ENCODE results near the gene VTA1.
"Not testable (repeated sequence)": the region's sequence is repeated elsewhere in the genome, so short reads cannot be mapped to it uniquely, and the experiment has no call there.

Gene VTA1

GRCh38 chr6:142146828-142147662 lies at the start of gene VTA1, which contains the start of gene NMBR:
VTA1 (plus strand) TSS chr6:142147263; CDS start chr6:142147288, 25 bp downstream.
NMBR (minus strand) TSS chr6:142147122; CDS start chr6:142088658, 58,464 bp downstream.
- in situ Hi-C loops (cut with MboI; ENCODE audit: low sequenced_read_pairs), result no loop called here

GRCh38 chr6:142104820-142105219 lies 42.2 kb upstream of the VTA1 start:
- in situ Hi-C loops (cut with MboI; ENCODE audit: low sequenced_read_pairs), result not testable (repeated sequence)

DNA sequence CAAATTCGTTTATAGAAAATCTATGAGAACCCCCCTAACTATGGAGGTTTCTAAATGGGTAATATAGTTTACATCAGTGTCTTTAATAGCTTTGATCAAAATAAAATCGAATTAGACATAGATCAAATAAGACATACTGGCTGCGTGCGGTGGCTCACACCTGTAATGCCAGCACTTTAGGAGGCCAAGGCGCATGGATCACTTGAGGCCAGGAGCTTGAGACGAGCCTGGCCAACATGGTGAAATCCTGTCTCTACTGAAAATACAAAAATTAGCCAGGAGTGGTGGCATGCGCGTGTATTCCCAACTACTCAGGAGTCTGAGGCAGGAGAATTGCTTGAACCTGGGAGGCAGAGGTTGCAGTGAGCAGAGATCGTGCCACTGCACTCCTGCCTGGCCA lies 36.2 kb upstream of the VTA1 start:
- in situ Hi-C loops (cut with MboI; ENCODE audit: low sequenced_read_pairs), result not testable (repeated sequence)

DNA sequence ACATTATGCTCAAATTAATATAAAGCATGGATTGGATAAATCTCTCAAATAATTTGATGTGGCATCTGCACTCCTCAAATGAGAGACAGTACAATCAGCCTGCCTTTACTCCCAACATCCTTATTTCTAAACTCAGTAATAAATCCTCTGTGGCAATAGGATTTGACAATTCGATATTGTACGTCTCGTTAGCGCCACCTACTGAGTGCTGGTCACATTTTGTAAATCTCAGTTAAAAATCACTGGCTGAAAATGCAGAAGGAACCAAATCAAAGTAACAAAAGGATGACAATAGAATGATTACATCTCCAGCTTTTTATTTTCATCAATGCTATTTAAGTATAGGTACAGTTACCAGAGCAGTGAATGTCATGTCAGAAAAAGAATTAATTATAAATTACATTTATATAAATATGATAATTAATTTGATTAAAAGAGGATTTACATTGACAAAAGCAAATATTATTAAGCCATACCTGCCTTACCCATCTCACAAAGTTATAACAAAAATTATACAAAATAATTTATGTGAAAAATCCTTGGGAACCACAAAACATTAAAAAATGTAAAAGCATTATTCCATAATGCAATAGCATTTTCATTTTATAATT lies 34.5 kb upstream of the VTA1 start:
- in situ Hi-C loops (cut with MboI; ENCODE audit: low sequenced_read_pairs), result no loop called here

DNA sequence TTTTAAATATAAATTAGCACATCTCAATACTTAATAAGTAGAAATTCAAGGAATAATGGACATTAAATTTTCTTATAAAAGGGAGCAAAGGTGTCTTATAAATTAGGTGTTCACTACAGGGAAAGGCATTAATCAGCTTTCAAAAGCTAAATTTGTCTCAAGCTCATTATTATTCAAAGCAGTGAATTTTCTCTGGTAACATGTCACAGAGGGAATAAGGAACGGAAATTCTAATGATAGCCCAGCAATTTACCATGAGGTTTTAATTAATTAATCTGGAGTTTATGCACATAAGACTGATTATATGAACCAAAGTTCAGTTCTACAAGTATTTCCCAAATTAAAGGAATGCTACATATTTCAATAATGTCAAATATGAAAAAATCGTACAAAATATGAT lies 29.7 kb upstream of the VTA1 start:
- in situ Hi-C loops (cut with MboI; ENCODE audit: low sequenced_read_pairs), result no loop called here

GRCh38 chr6:142118328-142118727 lies 28.7 kb upstream of the VTA1 start:
- in situ Hi-C loops (cut with MboI; ENCODE audit: low sequenced_read_pairs), result no loop called here

- in situ Hi-C loops (cut with MboI; ENCODE audit: low sequenced_read_pairs), result no loop called here
Measured at GRCh38 chr6:142118925-142119324, 28.1 kb upstream of the VTA1 start.

DNA sequence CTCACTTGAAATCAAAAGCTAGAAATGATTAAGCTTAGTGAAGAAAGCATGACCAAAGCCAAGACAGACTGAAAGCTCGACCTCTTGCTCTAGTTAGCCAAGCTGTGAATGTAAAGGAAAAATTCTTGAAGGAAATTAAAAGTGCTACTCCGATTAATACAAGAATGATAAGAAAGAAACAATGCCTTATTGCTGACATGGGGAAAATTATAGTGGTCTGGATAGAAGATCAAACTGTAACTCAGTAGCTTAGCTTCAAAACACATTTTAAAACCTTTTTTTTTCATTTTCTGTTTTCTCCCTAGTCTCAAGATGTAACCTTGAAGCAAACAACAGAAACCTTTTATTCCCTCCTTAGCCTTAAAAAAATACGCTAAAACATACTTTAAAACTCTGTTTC lies 25.7 kb upstream of the VTA1 start:
- in situ Hi-C loops (cut with MboI; ENCODE audit: low sequenced_read_pairs), result no loop called here

DNA sequence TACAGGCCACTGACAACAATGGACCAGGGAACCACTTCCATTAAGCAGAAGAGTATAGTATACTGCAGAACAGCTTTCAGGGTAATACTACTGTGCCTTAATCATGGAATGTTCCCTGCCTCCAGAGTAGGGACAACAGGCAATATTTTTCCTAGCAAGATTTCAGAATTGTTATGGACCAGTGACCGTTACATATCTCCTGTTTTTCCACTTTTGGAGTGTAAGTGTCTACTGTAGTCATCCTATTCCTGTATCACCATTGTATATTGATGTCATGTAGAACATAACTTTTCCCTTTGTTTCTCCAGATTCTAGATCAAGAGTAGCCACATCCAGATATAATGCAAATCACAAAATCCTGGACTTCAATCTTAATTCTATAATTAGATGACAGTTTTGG lies 16.2 kb upstream of the VTA1 start:
- in situ Hi-C loops (cut with MboI; ENCODE audit: low sequenced_read_pairs), result no loop called here

GRCh38 chr6:142132625-142133024 lies 14.4 kb upstream of the VTA1 start, which contains the start of gene GJE1:
GJE1 (plus strand) TSS chr6:142132925; CDS start chr6:142133159, 234 bp downstream.
- in situ Hi-C loops (cut with MboI; ENCODE audit: low sequenced_read_pairs), result no loop called here

- in situ Hi-C loops (cut with MboI; ENCODE audit: low sequenced_read_pairs), result no loop called here
Measured at GRCh38 chr6:142138876-142139275, 8.2 kb upstream of the VTA1 start.

- in situ Hi-C loops (cut with MboI; ENCODE audit: low sequenced_read_pairs), result not testable (repeated sequence)
Measured at GRCh38 chr6:142141531-142141930, 5.5 kb upstream of the VTA1 start.

DNA sequence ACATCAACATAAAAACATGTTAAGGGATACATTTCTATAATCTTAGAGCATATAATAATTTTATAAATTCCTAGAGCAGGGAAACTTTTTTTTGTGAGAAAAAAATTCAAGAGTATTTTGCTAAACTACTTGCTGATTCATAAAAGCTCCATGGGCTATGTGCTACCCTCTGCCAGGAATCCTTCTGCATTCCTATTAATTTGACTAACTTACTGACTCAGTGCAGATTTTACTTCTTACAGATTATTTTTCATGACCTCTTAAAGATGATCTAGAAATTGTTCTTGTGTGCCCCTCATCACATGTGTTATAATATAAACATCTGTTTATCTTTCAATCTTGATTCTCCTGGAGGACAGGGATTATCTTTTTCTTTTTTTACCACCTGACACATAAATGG lies 5.7 kb downstream of the VTA1 start:
- in situ Hi-C loops (cut with MboI; ENCODE audit: low sequenced_read_pairs), result no loop called here

DNA sequence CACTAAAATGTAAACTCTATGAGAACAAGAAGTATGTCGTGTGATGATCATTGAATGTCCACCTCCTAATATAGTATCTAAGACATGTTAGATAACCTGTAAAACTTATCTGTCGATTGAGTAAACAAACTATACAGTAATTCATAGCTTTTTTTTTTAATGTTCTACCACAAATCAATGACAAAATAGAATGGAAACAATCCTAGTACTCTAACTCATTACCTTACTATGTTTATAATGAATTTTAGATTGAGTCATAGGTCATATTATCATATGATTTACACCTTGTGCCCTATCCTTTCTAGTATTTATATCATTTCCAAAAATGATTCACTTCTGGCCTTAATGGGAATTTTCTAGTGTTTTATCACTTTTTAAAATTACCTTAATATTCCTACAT lies 6.1 kb downstream of the VTA1 start:
- in situ Hi-C loops (cut with MboI; ENCODE audit: low sequenced_read_pairs), result no loop called here

DNA sequence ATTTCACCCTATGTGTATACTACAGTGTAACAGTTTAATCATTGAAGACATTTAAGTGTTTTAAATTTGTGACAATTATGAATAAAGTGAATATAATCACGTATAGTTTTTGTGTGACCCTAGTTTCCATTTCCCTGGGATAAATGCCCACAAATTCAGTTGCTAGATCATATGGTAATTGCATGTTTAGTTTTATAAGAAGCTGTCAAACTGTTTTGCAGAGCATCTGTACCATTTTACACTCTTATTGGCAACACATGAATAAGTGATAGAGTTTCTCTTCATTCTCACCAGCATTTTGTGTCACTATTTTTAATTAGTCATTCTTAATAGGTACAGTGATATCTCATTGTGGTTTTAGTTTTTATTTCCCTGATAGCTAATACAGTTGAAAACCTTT lies 7.3 kb downstream of the VTA1 start:
- in situ Hi-C loops (cut with MboI; ENCODE audit: low sequenced_read_pairs), result no loop called here

- in situ Hi-C loops (cut with MboI; ENCODE audit: low sequenced_read_pairs), result no loop called here
Measured at GRCh38 chr6:142155091-142155490, 8.0 kb downstream of the VTA1 start.

GRCh38 chr6:142155895-142156757 lies 9.1 kb downstream of the VTA1 start:
- in situ Hi-C loops (cut with MboI; ENCODE audit: low sequenced_read_pairs), result no loop called here

GRCh38 chr6:142156758-142157068 lies 9.7 kb downstream of the VTA1 start:
- in situ Hi-C loops (cut with MboI; ENCODE audit: low sequenced_read_pairs), result not testable (repeated sequence)

- in situ Hi-C loops (cut with MboI; ENCODE audit: low sequenced_read_pairs), result no loop called here
Measured at GRCh38 chr6:142162780-142163179, 15.7 kb downstream of the VTA1 start.

- in situ Hi-C loops (cut with MboI; ENCODE audit: low sequenced_read_pairs), result no loop called here
Measured at GRCh38 chr6:142165227-142165626, 18.2 kb downstream of the VTA1 start.

DNA sequence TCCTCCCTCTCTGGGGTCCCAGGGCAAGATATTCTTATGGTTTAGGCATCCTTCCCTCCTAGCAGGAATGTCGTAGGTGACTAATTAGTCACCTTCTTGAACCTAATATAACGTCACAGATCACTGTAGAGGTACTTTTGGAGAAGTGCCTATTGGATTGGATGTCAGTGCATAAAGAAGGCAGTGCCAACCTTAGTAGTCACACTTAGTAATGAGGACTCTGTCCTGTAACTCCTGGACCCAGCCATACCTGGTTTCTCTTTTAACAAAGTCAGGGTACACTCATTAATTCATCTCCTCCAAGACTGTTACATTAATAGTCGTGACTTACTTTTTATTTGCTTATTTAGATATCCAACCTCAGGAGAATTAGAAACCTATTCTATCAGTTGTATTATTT lies 20.0 kb downstream of the VTA1 start:
- in situ Hi-C loops (cut with MboI; ENCODE audit: low sequenced_read_pairs), result no loop called here
